Urothelium cell line (cell line): ENCODE data around the gene POU2F1.
"Not testable (repeated sequence)": the region's sequence is repeated elsewhere in the genome, so short reads cannot be mapped to it uniquely, and the experiment has no call there.

Experiments used
- DNase-seq: peaks from one replicate; pipeline ENCODE4 v3.0.0; 2011; ENCODE audit warnings: low spot score, mixed read lengths
- FAIRE-seq: peaks from 2 replicates; lab custom pipeline; 2011; peaks lifted over from hg19 to GRCh38; lab: Jason Lieb, UNC

Gene POU2F1

DNA sequence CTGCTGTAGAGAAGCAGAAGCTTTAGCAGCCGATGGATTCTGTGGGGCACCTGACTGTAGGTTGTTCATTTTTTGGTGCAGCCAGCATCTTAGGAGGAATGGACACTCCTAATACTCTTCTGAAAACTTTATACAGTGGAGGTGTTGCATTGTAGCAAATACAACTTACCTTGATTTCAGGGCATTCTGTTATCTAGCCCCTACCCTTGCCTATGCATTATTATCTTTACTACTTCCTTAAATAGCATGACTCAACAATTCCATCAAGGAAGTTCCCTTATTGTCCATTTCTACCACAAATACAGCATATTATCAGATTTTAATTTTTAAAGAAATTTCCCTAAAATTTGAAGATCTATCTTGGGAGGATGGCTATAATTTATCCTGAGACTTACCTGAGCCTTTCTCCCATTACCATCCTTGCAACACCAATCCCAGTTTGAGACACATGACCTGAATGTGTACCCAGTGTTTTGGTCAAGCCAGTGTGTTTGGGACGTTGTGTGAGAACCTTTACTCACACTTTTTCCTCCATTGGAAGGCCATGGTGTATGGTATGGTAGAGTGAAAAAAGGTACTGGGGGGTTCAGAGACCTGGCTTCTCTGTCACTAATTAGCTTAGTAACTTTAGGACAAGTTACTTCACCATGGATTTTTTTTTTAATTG lies 9.2 kb downstream of the POU2F1 start:
- FAIRE-seq (no peak), DNase-seq (no peak)

- DNase-seq (no peak), FAIRE-seq (no peak)
These were observed 9.8 kb downstream of the POU2F1 start for GRCh38 chr1:167230437-167230836.

DNA sequence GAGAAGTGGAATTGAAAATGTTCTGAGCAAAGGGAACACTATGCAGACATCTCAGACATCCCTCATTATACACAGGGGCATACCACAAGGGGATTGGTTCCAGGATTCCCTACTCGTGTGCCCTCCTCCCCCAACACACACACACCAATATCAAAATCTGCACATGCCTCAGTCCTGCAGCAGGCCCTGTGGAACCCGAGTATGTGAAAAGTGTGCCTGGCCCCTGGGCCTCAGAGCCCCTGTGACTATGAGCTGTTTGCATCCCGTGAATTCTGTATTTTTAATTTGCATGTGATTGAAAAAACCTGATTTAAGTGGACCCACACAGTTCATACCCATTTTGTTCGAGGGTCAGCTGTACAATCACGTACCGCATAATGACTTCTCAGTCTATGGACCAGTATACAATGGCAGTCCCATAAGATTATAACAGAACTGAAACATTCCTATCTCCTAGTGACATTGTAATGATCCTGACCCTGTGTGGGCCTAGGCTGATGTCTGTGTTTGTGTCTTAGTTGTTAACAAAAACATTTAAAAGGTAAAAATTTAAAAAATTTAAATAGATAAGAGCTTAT lies 11.3 kb downstream of the POU2F1 start:
- DNase-seq: no peak
- no peak for FAIRE-seq

DNA sequence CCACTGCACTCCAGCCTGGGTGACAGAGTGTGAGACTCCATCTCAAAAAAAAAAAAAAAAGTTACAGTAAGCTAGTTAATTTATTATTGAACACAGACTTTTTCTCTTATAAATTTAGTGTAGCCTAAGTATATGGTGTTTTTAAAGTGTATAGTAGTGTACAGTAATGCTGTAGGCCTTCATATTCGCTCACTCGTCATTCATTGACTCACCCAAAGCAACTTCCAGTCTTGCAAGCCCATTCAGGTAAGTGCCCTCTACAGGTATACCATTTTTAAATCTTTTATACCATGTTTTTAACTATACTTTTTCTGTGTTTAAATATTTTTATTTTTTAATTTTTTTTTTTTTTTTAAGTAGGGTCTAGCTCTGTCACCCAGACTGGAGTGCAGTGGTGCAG lies 12.1 kb downstream of the POU2F1 start:
- no peak for DNase-seq
- no peak for FAIRE-seq

DNA sequence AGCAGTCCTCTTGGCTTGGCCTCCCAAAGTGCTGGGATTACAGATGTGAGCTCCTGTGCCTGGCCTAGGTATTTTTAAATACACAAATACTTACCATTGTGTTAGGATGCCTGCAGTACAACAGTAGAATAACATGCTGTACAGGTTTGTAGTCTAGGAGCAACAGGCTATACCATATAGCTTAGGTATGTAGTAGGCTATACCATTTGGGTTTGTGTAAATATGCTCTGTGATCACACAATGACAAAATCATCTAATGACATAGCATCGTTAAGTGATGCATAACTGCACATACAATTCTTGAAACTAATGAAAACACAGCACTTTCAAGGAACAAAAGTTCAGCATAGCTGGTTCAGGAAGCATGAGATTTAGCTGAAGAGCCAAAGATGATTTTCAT lies 12.7 kb downstream of the POU2F1 start:
- FAIRE-seq: no peak
- DNase-seq: no peak

GRCh38 chr1:167237000-167237399 lies 16.3 kb downstream of the POU2F1 start:
- DNase-seq (no peak), FAIRE-seq (no peak)

- DNase-seq (no peak), FAIRE-seq (no peak)
These were observed 18.0 kb downstream of the POU2F1 start for GRCh38 chr1:167238713-167239112.

DNA sequence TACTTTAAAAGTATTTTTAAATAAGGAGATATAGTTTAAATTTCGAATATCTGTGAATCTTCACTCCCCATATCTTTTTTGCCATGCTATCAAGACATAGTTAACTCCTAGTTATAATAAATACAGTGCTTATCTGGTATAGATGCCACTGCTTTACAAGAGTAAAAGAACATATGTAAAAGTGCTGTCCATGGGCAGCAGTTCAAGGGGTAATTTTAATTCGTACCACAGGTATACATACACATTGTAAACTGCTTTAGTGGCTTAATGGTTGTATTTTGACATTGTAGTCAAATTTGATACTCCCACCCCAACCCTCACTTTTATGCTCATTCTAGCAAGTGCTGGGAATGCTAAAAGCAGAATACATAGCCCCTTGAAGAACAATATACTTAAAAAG lies 18.6 kb downstream of the POU2F1 start:
- DNase-seq (no peak), FAIRE-seq (no peak)

- no peak for DNase-seq
- no peak for FAIRE-seq
These were observed 23.6 kb downstream of the POU2F1 start for GRCh38 chr1:167244244-167244643.

DNA sequence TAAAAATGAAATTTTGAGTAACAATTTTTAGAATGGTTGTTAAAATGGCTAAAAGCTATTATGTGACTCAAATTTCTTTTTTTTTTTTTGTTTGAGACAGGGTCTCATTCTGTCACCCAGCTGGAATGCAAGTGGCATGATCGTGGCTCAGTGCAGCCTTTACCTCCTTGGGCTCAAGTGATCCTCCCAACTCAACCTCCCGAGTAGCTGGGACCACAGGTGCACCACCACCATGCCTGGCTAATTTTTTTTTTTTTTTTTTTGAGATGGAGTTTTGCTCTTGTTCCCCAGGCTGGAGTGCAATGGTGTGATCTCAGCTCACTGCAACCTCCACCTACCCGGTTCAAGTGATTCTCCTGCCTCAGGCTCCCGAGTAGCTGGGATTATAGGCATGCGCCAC lies 24.5 kb downstream of the POU2F1 start:
- not testable (repeated sequence) for DNase-seq, FAIRE-seq

DNA sequence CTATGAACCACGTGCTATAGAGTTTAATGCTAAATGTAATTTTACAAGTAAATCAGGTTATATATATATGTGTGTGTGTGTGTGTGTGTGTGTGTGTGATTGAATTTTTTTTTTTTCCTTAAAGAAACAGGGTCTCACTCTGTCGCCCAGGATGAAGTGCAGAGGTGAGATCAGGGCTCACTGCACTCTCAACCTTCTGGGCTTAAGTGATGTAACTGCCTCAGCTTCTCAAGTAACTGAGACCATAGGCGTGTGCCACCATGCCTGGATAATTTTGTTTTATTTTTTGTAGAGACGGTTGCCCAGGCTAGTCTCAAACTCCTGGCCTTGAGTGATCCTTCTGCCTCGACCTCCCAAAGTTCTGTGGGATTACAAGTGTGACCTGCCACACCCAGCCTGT lies 26.3 kb downstream of the POU2F1 start:
- no peak for DNase-seq
- FAIRE-seq: no peak

DNA sequence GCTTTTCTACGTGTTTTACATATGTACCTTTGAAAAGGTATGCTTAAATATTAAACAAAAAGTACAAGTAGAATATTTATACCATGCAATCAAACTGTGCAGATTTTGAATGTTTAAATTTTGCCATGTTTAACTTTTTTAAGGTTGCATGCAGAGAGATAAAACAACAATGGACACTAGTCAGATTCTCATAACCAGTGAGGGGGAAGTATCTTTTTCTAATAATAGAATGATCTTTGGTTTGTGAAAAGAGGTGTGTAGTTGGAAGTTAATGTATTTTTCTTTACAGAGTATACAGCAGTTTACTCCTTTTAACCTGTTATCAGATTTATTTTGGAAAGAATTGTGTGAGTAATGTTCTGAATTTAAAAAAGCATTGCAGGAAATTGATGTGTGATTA lies 27.1 kb downstream of the POU2F1 start:
- DNase-seq (no peak), FAIRE-seq (no peak)

- no peak for FAIRE-seq
These were observed 28.3 kb downstream of the POU2F1 start for GRCh38 chr1:167248707-167249642.

GRCh38 chr1:167249702-167250101 lies 29.0 kb downstream of the POU2F1 start:
- DNase-seq: no peak
- no peak for FAIRE-seq

More at GRCh38 chr1:167248707-167249642, 28.3 kb downstream of the POU2F1 start:
- DNase-seq: no peak

GRCh38 chr1:167250482-167250881 lies 29.8 kb downstream of the POU2F1 start:
- FAIRE-seq (no peak), DNase-seq (no peak)

- FAIRE-seq (no peak), DNase-seq (no peak)
These were observed 30.8 kb downstream of the POU2F1 start for GRCh38 chr1:167251472-167251871.

DNA sequence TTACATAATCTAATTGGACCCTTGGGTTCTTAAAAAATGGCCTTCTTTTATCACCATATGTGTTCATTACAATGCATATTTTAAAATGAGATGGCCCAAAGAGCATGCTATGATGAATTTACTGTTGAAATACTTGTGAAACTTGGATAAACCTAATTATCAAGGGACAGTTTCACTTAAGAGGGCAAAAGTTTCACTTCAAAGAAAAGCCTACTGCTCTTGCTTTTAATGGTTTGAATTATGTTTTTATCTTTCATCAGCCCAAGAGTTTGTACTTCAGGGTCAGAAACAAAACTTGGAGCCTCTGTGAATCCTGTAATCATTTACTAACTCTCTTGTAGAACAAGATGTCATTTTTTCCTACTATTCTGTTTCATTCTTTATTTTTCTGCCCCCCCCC lies 32.3 kb downstream of the POU2F1 start:
- FAIRE-seq (no peak), DNase-seq (no peak)

DNA sequence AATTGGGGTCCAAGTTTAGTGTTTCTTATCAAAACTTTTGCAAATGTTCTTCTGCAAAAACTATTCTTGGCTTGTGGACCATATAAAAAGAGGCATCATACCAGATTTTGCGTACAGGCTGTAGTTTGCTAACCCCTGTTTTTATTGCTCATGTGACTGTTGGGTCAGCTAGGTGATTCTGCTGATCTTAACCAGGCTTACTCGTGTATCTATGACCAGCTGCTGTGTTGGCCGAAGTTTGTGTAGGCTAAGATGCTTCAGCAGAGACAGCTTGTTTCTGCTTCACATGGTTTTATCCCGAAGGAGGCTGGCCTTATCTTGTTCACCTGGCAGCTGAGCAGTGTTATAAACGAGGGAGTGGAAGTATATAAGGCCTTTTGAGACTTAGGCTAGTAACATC lies 38.2 kb downstream of the POU2F1 start:
- FAIRE-seq (no peak), DNase-seq (no peak)

DNA sequence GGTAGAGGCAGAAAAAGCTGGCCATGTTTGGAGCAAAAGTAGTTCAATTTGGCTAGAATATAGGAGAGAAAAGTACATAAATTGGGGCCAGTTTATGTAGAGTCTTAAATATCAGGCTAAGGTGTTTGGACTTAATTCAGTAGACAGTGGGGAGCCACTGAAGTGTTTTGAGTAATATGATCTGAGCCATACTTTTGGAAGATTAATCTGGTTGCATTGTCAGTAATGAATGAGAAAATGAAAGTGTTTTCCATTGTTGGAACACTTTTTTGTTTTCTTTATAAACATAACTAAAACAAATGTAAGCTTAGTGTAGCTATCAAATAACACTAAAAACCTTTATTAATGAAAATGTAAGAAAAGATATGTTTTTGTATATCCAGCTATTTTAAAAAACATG lies 42.1 kb downstream of the POU2F1 start:
- no peak for FAIRE-seq
- no peak for DNase-seq

DNA sequence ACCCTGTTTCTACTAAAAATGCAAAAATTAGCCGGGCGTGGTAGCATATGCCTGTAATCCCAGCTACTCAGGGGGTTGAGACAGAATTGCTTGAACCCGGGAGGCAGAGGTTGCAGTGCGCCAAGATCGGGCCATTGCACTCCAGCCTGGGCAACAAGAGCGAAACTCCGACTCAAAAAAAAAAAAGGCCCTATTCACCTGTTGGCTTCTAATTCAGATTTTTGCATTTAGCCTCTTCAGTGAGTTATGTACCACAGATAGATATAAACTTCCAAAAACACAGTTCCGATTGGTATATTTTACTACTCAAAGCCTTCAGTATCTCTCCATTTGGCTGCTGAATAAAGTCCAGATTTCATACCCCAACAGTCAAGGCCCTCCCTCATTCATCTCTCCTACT lies 42.7 kb downstream of the POU2F1 start:
- no peak for FAIRE-seq
- DNase-seq: no peak

- FAIRE-seq (no peak), DNase-seq (no peak)
These were observed 43.3 kb downstream of the POU2F1 start for GRCh38 chr1:167263819-167264464.
